ENCODE measurements around the gene GRK5. TPM values are rescaled to one million over a fixed set of nuclear protein-coding genes. Genes with fewer than 3 reads are reported as not detected.
A peak's percentile ranks its signal among the peaks of the same experiment; 100 is the strongest.

Gene GRK5
- total RNA-seq, 5 donors from 2014 or later (not counting 1 experiment from before 2014, with no cell fraction given): 21.7 to 36.8 (median 30.6) TPM

- H3K27me3 Mint-ChIP-seq: no peaks in the 10 kb centered on the region
- DNase-seq (no peak), ATAC-seq (replicated peaks in 1 of 4) (no peak)
- 74% methylated on average over 5 of the region's 12 CpGs for WGBS (ENCODE audit: insufficient coverage)
- H3K4me3 ChIP-seq (ENCODE audit: control insufficient read depth in 1 of 2, extremely low read depth in 1 of 2, low read length in 1 of 2): no peak overlapping the region
- H3K27ac ChIP-seq (ENCODE audit: low read length): no peak overlapping the region
- peaks cover 8% of the 10 kb centered on the region for H3K36me3 Mint-ChIP-seq
- peaks cover 68 to 81% (median 79%) of the 10 kb centered on the region in 3 donors for H3K4me1 Mint-ChIP-seq
- H3K9me3 ChIP-seq: no peaks in the 10 kb centered on the region
- peak overlapping the region in 1 of 3 donors; percentile 61 for H3K4me3 Mint-ChIP-seq
- POLR2A ChIA-PET: interaction anchor here (1.1 kb wide), 2 partner anchors 22 to 66 kb away, joined by 3 read pairs; no protein-coding TSS in a partner anchor
- no peaks in the 10 kb centered on the region for H3K36me3 ChIP-seq (ENCODE audit: control insufficient read depth in 2 of 2, extremely low read depth in 1 of 2, insufficient read depth in 1 of 2, low read length in 1 of 2)
- H3K4me1 ChIP-seq (ENCODE audit: control insufficient read depth in 1 of 2, extremely low read depth in 1 of 2, insufficient read depth in 2 of 2, low read length in 2 of 2): peaks cover 43 to 70% of the 10 kb centered on the region in 2 experiments
- CTCF ChIA-PET: interaction anchor here (0.6 to 0.8 kb wide), 2 partner anchors 75 to 78 kb away, joined by 5 read pairs; no protein-coding TSS in a partner anchor
- peak overlapping the region; percentile 70 to 83 for H3K27ac Mint-ChIP-seq
- no peaks in the 10 kb centered on the region for H3K27me3 ChIP-seq (replicated peaks in 1 of 2; ENCODE audit: control insufficient read depth in 2 of 2, extremely low read depth in 1 of 2, insufficient read depth in 2 of 2, low read length in 1 of 2)
- H3K9me3 Mint-ChIP-seq: no peaks in the 10 kb centered on the region
These were observed 83.1 kb downstream of the GRK5 start for GRCh38 chr10:119290301-119291048.

- no peaks in the 10 kb centered on the region for H3K27me3 ChIP-seq (replicated peaks in 1 of 2; ENCODE audit: control insufficient read depth in 2 of 2, extremely low read depth in 1 of 2, insufficient read depth in 2 of 2, low read length in 1 of 2)
- no peak overlapping the region for H3K27ac ChIP-seq (ENCODE audit: low read length)
- no CpG with 5 or more reads among the region's 6 CpGs for WGBS (ENCODE audit: insufficient coverage)
- no peaks in the 10 kb centered on the region for H3K27me3 Mint-ChIP-seq
- POLR2A ChIA-PET: interaction anchor here (1.1 kb wide), 2 partner anchors 23 to 67 kb away, joined by 3 read pairs; no protein-coding TSS in a partner anchor
- H3K4me1 ChIP-seq (ENCODE audit: control insufficient read depth in 1 of 2, extremely low read depth in 1 of 2, insufficient read depth in 2 of 2, low read length in 2 of 2): peaks cover 36 to 63% of the 10 kb centered on the region in 2 experiments
- H3K4me1 Mint-ChIP-seq: peaks cover 59 to 72% (median 70%) of the 10 kb centered on the region in 3 donors
- CTCF ChIA-PET: interaction anchor here in 1 of 2 donors (0.6 kb wide), 1 partner anchor 76 kb away, joined by 5 read pairs; no protein-coding TSS in a partner anchor
- H3K4me3 ChIP-seq (ENCODE audit: control insufficient read depth in 1 of 2, extremely low read depth in 1 of 2, low read length in 1 of 2): no peak overlapping the region
- H3K27ac Mint-ChIP-seq: peak overlapping the region; percentile 70 to 83
- no peaks in the 10 kb centered on the region for H3K9me3 ChIP-seq
- peak overlapping the region in 1 of 3 donors; percentile 61 for H3K4me3 Mint-ChIP-seq
- no peak for DNase-seq
- ATAC-seq (replicated peaks in 1 of 4): no peak
- no peaks in the 10 kb centered on the region for H3K36me3 ChIP-seq (ENCODE audit: control insufficient read depth in 2 of 2, extremely low read depth in 1 of 2, insufficient read depth in 1 of 2, low read length in 1 of 2)
- H3K36me3 Mint-ChIP-seq: peaks cover 14% of the 10 kb centered on the region
- H3K9me3 Mint-ChIP-seq: no peaks in the 10 kb centered on the region
These were observed 84.0 kb downstream of the GRK5 start for GRCh38 chr10:119291223-119291900.

DNA sequence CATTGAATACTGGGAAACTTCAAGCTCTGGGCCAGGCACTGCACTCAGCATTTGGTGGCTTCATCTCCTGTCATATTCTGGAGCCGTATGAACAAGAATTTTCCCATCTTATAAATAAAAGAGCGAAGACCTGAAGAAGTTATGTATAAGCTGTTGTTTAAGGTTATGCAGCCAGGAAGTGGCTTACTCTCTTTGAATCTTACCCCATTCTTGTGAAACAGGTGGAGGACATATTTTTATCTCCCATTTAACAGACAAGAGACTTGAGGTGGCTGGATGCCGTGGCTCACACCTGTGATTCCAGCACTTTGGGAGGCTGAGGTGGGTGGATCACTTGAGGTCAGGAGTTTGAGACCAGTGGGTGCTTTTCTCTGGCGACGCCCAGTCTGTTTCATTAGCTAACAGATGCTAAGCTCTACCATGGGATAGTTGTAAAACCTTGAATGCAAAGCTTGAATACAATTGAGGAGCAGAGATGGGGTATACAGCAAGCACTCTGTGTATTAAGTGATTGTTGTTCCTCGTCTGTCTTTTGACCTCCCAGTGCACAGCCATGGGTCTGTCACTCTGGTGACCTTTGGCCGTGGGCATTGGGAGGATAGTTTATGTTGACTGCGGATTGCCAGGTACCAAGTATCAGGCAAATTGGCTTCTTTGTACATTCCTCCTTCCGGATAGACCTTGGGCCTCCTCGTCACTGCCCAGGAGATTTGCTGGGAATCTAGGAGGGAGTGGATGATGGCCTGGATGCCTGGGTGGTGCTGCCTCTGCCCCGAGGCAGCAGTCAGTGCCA, 85.8 kb downstream of the GRK5 start:
- ATAC-seq (replicated peaks in 1 of 4) (peak; percentile 60 to 84 (median 78)), DNase-seq (peak in 2 of 35 experiments; percentile 24 to 41)
- H3K4me3 Mint-ChIP-seq: peak overlapping the region in 2 of 3 donors; percentile 21 to 61
- no peaks in the 10 kb centered on the region for H3K27me3 Mint-ChIP-seq
- Histone ChIP-seq H3K27ac (ENCODE audit: low read length) (peak overlapping the region; percentile 26), H3K4me3 (ENCODE audit: control insufficient read depth in 1 of 2, extremely low read depth in 1 of 2, low read length in 1 of 2) (no peak overlapping the region), H3K36me3 (ENCODE audit: control insufficient read depth in 2 of 2, extremely low read depth in 1 of 2, insufficient read depth in 1 of 2, low read length in 1 of 2) (no peaks in the 10 kb centered on the region), H3K27me3 (replicated peaks in 1 of 2; ENCODE audit: control insufficient read depth in 2 of 2, extremely low read depth in 1 of 2, insufficient read depth in 2 of 2, low read length in 1 of 2) (no peaks in the 10 kb centered on the region), H3K4me1 (ENCODE audit: control insufficient read depth in 1 of 2, extremely low read depth in 1 of 2, insufficient read depth in 2 of 2, low read length in 2 of 2) (peaks cover 36 to 54% of the 10 kb centered on the region in 2 experiments), H3K9me3 (no peaks in the 10 kb centered on the region)
- CTCF ChIA-PET: interaction anchor here in 1 of 2 donors (0.7 kb wide), 1 partner anchor 261 kb away, joined by 3 read pairs; no protein-coding TSS in a partner anchor
- peaks cover 31% of the 10 kb centered on the region for H3K36me3 Mint-ChIP-seq
- 86% methylated on average over 3 of the region's 11 CpGs for WGBS (ENCODE audit: insufficient coverage)
- H3K9me3 Mint-ChIP-seq: peaks cover 4 to 7% (median 6%) of the 10 kb centered on the region in 3 donors
- H3K4me1 Mint-ChIP-seq: peaks cover 47 to 63% (median 56%) of the 10 kb centered on the region in 3 donors
- POLR2A ChIA-PET: interaction anchor here in 1 of 2 donors (0.6 kb wide), 1 partner anchor 231 kb away, joined by 3 read pairs; no protein-coding TSS in a partner anchor
- peak overlapping the region; percentile 91 to 95 for H3K27ac Mint-ChIP-seq

GRCh38 chr10:119296703-119297102, 89.3 kb downstream of the GRK5 start:
- Mint-ChIP-seq H3K4me3 (no peak overlapping the region), H3K4me1 (peaks cover 48 to 63% (median 56%) of the 10 kb centered on the region in 3 donors), H3K27me3 (no peaks in the 10 kb centered on the region), H3K9me3 (peaks cover 4 to 7% (median 6%) of the 10 kb centered on the region in 3 donors), H3K36me3 (peaks cover 33% of the 10 kb centered on the region), H3K27ac (no peak overlapping the region)
- ChIA-PET CTCF (no interaction called here), POLR2A (interaction anchor here in 1 of 2 donors (0.6 kb wide), 1 partner anchor 84 kb away, joined by 6 read pairs; no protein-coding TSS in a partner anchor)
- Histone ChIP-seq H3K36me3 (ENCODE audit: control insufficient read depth in 2 of 2, extremely low read depth in 1 of 2, insufficient read depth in 1 of 2, low read length in 1 of 2) (no peaks in the 10 kb centered on the region), H3K27me3 (replicated peaks in 1 of 2; ENCODE audit: control insufficient read depth in 2 of 2, extremely low read depth in 1 of 2, insufficient read depth in 2 of 2, low read length in 1 of 2) (no peaks in the 10 kb centered on the region), H3K4me3 (ENCODE audit: control insufficient read depth in 1 of 2, extremely low read depth in 1 of 2, low read length in 1 of 2) (no peak overlapping the region), H3K4me1 (ENCODE audit: control insufficient read depth in 1 of 2, extremely low read depth in 1 of 2, insufficient read depth in 2 of 2, low read length in 2 of 2) (peaks cover 33 to 50% of the 10 kb centered on the region in 2 experiments), H3K9me3 (no peaks in the 10 kb centered on the region), H3K27ac (ENCODE audit: low read length) (no peak overlapping the region)
- ATAC-seq (replicated peaks in 1 of 4): no peak
- DNase-seq: no peak
- 90% methylated on average over 3 of the region's 4 CpGs for WGBS (ENCODE audit: insufficient coverage)

GRCh38 chr10:119297207-119297968, 90.0 kb downstream of the GRK5 start:
- DNase-seq (no peak), ATAC-seq (replicated peaks in 1 of 4) (no peak)
- WGBS (ENCODE audit: insufficient coverage): 83% methylated on average over 1 of the region's 5 CpGs
- H3K27ac Mint-ChIP-seq: peak overlapping the region in 1 of 2 donors; percentile 62
- no peak overlapping the region for H3K4me3 Mint-ChIP-seq
- Histone ChIP-seq H3K9me3 (no peaks in the 10 kb centered on the region), H3K27ac (ENCODE audit: low read length) (no peak overlapping the region), H3K27me3 (replicated peaks in 1 of 2; ENCODE audit: control insufficient read depth in 2 of 2, extremely low read depth in 1 of 2, insufficient read depth in 2 of 2, low read length in 1 of 2) (no peaks in the 10 kb centered on the region), H3K36me3 (ENCODE audit: control insufficient read depth in 2 of 2, extremely low read depth in 1 of 2, insufficient read depth in 1 of 2, low read length in 1 of 2) (no peaks in the 10 kb centered on the region), H3K4me3 (ENCODE audit: control insufficient read depth in 1 of 2, extremely low read depth in 1 of 2, low read length in 1 of 2) (no peak overlapping the region), H3K4me1 (ENCODE audit: control insufficient read depth in 1 of 2, extremely low read depth in 1 of 2, insufficient read depth in 2 of 2, low read length in 2 of 2) (peaks cover 37 to 52% of the 10 kb centered on the region in 2 experiments)
- peaks cover 33% of the 10 kb centered on the region for H3K36me3 Mint-ChIP-seq
- H3K27me3 Mint-ChIP-seq: no peaks in the 10 kb centered on the region
- H3K9me3 Mint-ChIP-seq: peaks cover 4 to 7% (median 6%) of the 10 kb centered on the region in 3 donors
- peaks cover 52 to 64% (median 56%) of the 10 kb centered on the region in 3 donors for H3K4me1 Mint-ChIP-seq
- ChIA-PET CTCF (no interaction called here), POLR2A (no interaction called here)
